NCI-H446 (cell line): ENCODE measurements around the gene CHM.
A peak's percentile ranks its signal among the peaks of the same experiment; 100 is the strongest.
"Not testable (repeated sequence)": the region's sequence is repeated elsewhere in the genome, so short reads cannot be mapped to it uniquely, and the experiment has no call there.

ENCODE experiments used
- DNase-seq, 2 experiments: peaks; one replicate each; lab custom pipeline; 2025; lab: John Stamatoyannopoulos, UW

Gene CHM

DNA sequence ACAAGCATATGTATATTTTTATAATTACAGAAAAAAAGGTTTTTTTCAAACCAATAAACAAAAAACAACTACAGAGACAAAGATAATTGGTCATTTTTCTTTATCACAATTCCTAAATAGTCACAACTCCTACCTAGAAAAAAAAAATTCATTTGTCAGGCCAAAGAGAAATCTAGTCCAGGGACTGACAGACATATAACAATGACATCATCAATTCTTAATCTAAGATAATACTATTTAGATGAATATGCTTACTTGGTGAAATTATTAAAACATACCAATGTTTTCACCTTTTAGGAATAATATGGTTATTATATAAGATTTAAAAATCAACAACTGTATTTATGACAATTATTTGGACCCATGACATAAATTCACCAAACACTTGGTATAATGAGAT, 48.4 kb downstream of the CHM start:
- no peak for DNase-seq

DNA sequence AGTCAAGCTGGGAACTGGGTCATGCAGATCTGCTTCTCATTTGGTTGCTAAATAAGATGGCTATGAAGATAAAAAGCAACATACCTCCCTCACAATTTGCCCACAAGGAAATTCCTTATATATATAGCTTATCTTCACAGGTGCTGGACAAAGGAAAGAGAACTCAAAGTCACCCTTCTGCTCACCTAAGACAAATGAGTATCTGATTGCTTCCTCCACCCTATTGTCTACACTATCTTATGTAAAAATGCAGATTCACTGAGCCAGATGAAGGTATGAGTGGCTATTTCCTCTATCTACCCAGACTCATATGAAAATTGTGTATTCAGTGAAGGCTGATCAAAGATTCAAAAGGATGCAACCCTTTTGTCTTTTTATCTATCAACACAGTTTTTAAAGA, 50.8 kb downstream of the CHM start:
- no peak for DNase-seq

DNA sequence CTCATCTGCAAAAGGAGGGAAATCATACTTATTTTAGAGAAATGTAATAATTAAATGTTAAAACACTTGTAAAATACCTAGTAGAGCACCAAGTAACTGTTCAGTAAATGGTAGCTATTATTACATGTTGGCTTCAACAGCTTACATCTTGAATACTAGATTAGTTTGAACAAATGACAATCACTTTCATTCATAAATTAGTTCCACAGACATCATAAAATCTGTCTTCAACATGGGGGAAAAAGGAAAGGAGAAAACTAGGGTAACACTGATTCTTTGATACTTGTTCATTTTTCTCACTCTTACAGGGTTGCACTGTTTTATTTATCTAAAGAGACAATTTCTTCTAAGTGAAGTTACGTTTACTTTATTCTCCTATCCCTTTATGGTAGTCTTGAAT, 51.7 kb downstream of the CHM start:
- DNase-seq: no peak

DNA sequence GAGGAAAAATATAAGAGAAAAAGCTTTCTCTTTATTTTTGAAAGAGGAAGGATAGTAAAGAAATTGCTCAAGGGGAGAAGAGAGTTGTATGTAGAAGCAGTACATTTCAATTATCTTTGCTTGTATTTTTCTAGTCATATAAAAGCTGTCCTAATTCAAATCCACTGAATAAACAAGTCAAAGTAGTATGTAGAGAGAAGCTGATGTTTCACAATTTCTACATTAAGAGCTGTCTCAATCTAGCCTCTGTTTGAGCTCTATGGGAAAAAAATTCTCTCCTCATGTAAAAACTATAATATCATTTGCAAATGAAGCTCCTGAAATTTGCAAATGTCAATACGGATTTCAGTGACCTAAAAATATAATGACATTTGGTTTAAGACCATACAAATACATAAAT, 52.6 kb downstream of the CHM start:
- DNase-seq: no peak

DNA sequence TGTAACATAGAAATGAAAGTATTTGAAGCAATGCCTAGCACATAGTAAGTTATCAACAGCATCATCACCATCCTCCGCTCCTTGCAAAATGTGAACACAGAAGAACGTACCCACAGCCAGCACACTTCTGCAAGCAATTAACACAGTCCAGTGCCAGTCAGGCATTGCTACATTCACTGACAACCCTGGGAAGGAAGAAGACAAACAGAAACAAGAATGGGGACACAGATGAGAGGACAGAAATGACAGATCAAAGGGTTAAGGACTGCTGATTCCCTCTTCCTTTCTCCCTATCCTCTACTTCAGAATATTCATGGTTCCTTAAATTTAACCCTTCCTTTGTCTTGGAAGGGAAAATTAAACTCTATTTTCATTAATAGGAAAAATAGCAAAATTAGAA, 53.1 kb downstream of the CHM start:
- no peak for DNase-seq

DNA sequence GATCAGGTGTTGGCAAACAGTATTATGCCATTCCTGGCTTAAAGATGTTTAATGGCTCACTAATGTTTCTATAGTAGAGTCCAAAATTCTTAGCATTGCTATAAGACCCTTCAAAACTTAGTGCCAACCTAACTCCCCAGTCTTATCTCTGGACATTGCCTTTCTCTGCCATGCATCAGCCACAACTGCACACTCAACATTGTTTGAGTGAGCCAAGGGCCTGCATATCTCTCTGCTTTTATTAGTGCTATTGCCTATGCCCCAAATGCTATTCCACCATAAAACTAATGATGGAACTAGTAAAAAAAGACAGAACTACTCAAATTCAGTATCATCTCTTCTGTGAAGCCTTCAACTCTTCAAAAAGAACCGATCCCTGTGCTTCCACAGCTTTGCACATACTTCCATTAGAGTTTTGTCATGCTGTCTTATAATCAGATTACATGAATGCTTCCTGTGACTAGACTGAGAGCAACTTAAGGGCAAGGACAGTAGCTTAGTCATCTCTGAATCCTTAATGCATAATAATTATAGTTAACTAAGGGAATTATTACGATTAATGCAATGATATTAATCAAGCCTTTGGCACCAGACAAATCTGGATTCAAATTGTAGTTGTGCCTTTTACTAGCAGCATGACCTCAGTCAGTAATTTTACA, 53.7 kb downstream of the CHM start:
- DNase-seq: no peak

DNA sequence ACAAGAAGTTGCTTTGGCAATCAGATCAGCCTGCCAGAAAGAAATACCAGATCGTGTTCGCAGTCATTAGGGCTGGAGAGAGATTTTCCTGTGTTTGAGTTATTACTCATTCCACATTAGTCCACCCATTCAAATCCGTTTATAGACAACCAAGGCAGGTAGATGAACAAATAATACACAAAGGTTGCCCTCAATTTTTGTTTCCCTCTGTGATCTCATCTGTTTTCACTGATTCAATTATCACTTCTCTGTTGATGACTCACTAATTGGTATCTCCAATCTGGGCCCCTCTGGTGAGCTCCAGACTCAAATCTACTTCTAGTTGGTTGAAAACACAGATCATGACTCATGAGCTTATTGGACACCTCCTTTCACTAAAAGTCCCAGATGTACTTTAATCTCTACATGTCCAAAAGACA, 54.5 kb downstream of the CHM start:
- peak in 1 of 2 experiments; percentile 47 for DNase-seq

DNA sequence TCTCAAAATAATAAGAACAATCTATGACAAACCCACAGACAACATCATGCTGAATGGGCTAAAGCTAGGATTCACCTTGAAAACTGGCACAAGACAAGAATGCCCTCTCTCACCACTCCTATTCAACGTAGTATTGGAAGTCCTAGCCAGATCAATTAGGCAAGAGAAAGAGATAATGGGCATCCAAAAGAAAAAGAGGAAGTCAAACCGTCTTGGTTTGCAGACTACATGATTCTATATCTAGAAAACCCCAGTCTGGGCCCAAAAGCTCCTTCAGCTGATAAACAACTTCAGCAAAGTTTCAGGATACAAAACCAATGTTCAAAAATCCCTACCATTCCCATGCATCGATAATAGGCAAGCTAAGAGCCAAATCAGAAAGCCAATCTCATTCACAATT, 59.0 kb downstream of the CHM start:
- DNase-seq: no peak

DNA sequence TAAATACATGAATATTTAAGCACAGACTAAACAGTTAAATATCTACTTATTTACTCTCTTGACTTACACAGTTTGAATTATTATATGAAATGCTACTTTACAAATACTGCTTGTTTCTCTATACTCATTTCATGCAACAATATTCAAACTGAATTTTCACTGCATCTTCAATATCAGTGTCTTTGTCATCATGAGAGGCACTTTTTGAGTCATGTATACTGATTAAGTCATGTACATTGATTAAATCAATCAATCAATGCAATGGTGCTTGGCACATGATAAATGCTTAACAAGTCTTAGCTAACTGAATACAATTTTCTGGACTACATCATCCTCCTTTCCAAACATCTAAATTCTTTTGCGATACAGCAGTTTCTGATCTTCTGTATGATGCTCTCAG, 67.1 kb downstream of the CHM start:
- no peak for DNase-seq

DNA sequence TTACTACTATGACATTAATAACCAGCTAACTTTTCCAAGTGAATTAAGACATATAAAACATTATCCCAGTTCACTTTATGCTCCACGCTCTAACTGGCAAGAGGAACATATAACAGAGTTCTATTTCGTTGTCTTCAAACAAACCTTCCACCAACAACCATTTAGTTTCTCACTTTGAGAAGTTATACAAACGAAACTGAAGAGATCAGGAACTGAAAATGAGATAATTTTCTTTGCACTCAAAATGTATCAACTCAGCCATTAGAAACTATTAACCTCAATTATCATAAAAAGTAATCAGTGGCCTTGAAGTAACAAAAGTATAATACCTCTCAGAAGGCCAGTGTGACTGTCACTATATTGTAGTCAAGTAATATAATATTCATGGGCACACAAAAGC, 70.1 kb downstream of the CHM start:
- no peak for DNase-seq

DNA sequence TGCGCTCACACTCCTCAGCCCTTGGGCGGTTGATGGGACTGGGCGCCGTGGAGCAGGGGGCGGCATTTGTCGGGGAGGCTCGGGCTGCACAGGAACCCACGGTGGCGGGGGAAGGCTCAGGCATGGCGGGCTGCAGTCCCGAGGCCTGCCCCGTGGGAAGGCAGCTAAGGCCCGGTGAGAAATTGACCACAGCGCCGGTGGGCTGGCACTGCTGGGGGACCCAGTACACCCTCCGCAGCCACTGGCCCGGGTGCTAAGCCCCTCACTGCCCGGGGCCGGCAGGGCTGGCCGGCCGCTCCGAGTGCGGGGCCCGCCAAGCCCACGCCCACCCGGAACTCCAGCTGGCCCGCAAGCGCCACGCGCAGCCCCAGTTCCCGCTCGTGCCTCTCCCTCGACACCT, 75.0 kb downstream of the CHM start:
- not testable (repeated sequence) for DNase-seq

DNA sequence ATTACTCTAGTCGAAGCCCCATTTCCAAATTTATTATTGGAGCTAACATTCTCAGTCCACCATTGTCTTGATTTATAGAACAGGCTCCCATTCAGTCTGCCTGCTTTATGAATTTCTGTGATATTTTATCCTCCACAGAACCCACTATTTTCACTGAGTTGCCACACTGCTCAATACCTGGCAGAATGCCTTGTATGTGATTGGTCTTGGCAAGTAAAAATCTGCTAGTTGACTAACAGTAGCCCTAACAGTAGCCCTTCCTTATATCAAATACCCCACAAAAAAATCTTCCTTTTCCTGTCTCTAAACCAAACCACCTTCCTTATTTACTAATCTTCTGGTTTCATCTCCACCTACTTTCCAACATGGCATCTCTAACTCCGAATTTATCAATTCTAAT, 82.6 kb downstream of the CHM start:
- no peak for DNase-seq

DNA sequence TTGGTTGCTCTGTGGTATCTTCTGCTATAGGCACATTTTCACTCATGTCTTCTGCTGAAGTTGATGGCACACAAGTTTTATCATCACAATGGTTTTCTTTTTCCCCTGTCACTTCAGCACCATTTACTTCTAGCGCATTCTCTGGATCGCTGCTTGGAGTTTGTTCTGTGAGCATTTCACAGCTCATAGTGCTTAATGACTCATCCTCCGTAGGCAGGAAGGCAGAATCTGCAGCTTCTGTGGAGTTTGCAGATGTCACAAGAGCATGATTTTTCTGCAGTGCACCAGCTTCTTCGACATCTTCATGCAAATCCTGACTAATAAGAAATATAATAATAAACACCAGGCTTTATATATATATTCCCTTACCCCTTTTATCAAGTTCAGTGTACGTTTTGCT, 83.6 kb downstream of the CHM start:
- no peak for DNase-seq

DNA sequence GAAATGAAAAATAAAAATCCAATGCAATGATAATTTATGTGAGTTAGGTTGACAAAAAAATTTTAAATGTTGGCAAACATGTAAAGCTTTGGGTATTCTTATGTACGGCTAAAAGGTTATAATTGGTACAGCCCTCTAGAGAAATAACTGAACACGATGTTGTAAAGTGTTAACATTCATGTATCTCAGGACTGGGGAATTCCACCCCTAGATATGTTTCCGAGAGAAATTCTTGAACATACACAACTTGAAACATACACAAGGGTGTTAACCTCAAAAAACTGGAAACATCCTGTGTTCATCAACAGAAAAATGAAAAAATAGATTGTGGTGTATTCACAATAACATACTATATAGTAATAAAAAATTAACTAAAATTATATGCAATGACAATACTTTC, 91.8 kb downstream of the CHM start:
- no peak for DNase-seq

DNA sequence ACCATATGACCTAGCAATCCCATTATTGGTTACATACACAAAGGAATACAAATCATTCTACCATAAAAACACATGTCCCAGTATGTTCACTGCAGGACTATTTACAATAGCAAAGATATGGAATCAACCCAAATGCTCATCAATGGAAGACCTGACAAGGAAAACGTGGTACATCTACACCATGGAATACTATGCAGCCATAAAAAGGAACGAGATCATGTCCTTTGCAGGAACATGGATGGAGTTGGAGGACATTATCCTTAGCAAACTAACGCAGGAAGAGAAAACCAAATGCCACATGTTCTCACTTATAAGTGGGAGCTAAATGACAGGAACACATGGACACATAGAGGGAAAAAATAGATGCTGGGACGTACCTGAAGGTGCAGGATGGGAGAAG, 102.6 kb downstream of the CHM start:
- not testable (repeated sequence) for DNase-seq

DNA sequence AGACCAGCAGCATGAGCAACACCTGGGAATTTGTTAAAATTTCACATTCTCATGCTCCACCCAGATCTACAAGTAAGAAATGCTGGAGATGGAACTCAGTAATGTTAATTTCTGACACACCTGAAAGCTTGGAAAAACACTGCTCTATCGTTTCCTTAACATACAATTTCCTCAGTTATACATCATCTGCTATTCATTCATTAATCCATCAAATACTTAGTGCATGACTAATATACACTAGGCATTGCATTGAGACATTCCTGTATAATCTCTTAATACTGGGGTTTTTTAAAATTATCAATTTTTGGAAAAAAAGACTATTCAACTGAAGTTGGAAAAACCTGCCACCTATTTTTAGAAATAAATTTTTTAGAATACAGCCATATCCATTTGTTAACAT, 106.1 kb downstream of the CHM start:
- DNase-seq: no peak

DNA sequence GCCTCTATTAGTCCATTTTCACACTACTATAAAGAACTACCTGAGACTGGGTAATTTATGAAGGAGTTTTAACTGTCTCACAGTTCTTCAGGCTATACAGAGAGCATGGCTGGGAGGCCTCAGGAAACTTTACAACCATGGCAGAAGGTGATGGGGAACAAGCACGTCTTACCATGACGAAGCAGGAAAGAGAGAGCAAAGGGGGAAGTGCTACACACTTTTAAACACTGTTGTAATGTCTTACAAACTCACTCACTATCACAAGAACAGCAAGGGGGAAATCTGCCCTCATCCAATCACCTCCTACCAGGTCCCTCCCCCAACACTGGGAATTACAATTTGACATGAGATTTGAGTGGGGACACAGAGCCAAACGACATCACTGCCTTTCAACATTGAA, 107.4 kb downstream of the CHM start:
- not testable (repeated sequence) for DNase-seq

DNA sequence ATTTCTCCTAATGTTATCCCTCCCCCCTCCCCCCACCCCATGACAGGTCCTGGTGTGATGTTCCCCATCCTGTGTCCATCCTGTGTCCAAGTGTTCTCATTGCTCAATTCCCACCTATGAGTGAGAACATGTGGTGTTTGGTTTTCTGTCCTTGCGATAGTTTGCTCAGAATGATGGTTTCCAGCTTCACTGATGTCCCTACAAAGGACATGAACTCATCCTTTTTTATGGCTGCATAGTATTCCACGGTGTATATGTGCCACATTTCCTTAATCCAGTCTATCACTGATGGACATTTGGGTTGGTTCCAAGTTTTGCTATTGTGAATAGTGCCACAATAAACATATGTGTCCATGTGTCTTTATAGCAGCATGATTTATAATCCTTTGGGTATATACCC, 113.0 kb downstream of the CHM start:
- DNase-seq: not testable (repeated sequence)

DNA sequence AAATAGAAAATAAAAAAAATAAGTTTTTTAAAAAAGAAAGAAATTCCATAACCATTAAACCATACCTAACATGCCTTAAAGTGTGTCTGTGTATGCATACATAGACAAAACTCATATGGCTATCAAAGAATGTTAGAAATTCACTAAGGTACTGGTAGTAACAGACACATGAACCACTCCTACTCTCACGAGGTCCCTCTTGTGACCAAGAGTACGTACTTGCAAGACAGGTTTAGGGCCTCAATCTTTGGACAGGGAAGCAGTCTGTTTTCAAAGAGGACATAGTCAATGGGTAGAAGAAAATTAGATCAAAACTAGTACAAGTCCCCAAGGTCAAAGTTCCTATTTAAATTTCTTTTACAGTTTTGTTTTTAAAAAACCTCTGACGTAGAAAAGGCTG, 117.3 kb downstream of the CHM start:
- DNase-seq: no peak

DNA sequence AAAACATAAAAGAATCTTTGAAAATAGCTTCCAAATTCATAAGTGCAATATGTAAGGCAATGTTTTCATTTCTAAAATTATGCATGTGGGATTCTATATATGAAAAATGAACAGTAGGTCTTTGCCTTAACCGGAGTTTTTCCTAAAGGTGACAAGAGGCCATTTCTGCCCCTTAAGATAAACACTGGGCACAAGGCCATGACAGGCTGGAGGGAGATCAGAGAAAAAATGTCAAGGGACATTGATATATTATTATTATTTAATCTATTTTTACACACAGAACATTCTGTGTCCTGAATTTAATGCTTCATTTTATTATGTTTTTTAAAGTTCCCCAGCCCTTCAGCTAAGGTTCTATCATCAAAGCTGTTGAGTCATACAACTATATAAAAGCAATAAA, 118.8 kb downstream of the CHM start:
- no peak for DNase-seq

DNA sequence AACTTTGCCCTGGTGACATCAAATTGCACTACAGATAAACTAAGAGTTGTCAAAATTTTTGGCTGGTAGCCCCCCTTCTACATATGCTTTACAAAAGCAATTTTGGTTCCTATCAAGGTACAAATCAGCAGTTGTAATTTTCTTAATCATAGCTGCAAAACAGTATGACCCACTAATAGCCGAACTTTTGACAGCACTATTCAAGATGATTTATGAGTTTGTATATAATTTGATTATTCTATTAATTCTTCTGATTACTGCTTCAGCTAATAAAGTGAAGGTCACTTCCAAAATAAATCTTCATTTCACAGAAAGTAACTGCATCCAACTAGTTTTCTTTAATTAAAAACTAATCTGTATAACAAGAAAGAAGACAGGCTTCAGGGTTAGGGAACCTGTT, 119.6 kb downstream of the CHM start:
- no peak for DNase-seq

DNA sequence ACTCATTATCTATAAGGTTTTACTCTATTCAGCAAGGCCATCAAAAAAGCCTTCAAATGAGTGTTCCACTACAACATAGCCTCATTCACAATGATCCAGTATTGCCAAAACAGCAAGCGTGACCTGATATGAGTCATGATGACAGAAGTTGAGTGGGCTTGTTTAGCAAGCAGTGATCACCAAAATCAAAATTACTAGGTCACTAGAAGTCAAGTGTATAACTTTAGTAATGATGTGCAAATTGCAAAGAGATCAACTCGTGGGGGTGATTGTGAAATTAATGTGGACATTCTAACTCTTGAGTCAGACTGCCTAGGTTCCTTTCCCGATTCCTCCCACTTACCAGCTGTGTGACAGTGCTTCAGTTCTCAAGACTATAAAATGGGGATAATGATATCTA, 124.5 kb downstream of the CHM start:
- no peak for DNase-seq

DNA sequence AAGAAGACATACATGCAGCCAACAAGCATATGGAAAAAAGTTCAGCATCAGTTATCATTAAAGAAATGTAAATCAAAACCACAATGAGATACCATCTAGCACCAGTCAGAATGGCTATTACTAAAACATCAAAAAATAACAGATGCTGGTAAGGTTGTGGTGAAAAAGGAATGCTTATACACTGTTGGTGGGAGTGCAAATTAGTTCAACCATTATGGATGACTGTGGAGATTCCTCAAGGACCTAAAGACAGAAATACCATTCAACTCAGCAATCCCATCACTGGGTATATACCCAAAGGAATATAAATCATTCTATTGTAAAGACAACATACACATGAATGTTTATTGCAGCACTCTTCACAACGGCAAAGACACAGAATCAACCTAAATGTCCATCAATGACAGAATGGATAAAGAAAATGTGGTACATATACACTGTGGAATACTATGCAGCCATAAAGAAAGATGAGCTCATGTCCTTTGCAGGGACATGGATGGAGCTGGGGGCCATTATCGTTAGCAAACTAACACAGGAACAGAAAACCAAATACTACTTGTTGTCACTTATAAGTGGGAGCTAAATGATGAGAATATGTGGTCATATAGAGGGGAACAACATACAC, 130.6 kb downstream of the CHM start:
- not testable (repeated sequence) for DNase-seq

DNA sequence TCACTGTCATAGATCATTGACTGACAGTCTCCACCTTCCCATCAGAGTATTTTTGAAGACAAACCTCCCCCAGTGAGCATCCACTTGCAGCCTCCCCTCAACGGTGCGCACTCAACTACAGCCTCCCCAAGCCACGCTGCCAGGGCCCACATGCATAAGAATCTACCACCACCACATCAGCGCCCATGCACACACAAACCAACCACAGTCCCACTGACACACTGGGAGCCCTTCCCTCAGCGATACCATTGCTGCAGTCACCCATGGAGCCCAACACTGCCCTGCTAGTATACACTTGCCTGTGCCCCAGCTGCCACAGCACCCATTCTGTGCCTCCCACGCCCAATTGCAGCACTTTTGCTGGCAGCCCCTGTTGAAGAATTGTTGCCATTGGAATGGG, 132.9 kb downstream of the CHM start:
- no peak for DNase-seq
